ENCODE results near the gene NSD2.

DNA sequence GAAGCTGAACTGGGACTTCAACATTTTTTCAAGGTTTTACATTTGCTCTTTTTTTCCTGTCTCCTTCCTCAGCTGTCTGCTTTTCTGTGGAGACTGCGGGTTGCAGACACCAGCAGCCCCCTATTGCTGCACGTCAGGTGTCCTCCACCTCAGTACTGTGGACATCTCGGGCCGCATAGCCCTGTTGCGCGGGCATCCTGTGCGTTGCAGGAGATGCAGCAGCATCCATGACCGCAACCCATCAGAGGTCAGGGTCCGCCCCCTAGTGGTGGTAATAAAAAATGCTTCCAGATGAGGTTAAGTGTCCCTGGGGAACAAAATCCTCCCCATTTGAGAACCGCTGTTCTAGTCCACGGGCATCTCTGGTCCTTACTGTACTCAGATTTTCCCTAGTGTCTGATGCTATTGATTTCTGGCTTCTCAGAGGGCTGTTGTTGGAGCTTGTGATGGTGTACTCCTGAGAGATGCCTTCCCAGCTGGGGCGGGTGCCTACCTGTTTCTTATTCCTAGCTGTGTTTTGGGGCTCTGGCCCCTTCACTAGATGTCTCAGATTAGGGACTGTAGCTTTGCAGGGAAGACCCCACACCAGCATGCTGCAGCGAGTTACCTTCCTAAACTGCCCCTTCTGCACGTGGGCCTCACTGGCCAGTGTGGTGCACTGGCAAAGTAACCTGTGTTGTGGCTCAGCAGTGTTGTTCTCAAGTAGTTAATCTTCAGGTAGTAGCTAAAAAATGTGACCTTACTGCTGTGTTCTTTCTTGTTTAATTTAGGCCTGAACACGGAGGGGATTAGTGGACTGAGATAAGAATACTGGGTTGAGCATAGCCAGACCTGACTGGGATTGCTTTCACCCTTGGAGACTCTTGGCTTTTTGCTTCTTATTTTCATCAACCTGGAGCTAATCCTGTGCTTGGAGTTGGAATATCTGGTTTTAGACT is 28.2 kb downstream of the NSD2 start:
- TF ChIP-seq POLR2A (IDR thresholded peaks at IDR 0.05): no peak
- TF ChIP-seq, protein P1, sequence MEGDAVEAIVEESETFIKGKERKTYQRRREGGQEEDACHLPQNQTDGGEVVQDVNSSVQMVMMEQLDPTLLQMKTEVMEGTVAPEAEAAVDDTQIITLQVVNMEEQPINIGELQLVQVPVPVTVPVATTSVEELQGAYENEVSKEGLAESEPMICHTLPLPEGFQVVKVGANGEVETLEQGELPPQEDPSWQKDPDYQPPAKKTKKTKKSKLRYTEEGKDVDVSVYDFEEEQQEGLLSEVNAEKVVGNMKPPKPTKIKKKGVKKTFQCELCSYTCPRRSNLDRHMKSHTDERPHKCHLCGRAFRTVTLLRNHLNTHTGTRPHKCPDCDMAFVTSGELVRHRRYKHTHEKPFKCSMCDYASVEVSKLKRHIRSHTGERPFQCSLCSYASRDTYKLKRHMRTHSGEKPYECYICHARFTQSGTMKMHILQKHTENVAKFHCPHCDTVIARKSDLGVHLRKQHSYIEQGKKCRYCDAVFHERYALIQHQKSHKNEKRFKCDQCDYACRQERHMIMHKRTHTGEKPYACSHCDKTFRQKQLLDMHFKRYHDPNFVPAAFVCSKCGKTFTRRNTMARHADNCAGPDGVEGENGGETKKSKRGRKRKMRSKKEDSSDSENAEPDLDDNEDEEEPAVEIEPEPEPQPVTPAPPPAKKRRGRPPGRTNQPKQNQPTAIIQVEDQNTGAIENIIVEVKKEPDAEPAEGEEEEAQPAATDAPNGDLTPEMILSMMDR (IDR thresholded peaks at IDR 0.05): peak; percentile 83 to 92 (median 89)

Measured in Peyer's patch (tissue), 4 donors.